H1 (cell line): ENCODE measurements around the gene NCAM1. TPM values are rescaled to one million over a fixed set of nuclear protein-coding genes. Genes with fewer than 3 reads are reported as not detected.

Experiments
- CTCF ChIA-PET: fragments of 300-600 bp; sonication (Branson Sonifier 250); formaldehyde crosslinking; loops from one replicate; lab custom pipeline; 2021; ENCODE audit not compliant: partially characterized antibody; lab: Charles Lee
- POLR2A ChIA-PET: fragments of 300-600 bp; sonication (Branson Sonifier 250); formaldehyde crosslinking; loops from one replicate; lab custom pipeline; 2021; ENCODE audit warnings: inconsistent platforms; ENCODE audit not compliant: partially characterized antibody; lab: Charles Lee
- DNase-seq, 2 experiments: peaks; one replicate each; pipeline versions ENCODE4 v3.0.0 to v3.0.0-alpha.2; 2010 to 2022; ENCODE audit warnings: low spot score in 2 of 2, low read depth in 1 of 2, mixed read lengths in 1 of 2
- FAIRE-seq: peaks from 2 replicates; lab custom pipeline; 2011; peaks lifted over from hg19 to GRCh38; lab: Jason Lieb, UNC
- H2AFZ ChIP-seq: 2 replicates; pipeline ENCODE4 v1.8.1; 2012; ENCODE audit warnings: low read length, inconsistent platforms
- H2AK5ac ChIP-seq: 2 replicates; pipeline ENCODE4 v1.6.1; 2013; ENCODE audit warnings: low read depth, low read length
- H2BK120ac ChIP-seq: replicated peaks from 2 replicates; pipeline ENCODE3; 2013; ENCODE audit warnings: low read depth, low read length, inconsistent platforms
- H2BK12ac ChIP-seq: 2 replicates; pipeline ENCODE4 v1.6.1; 2013; ENCODE audit warnings: low read depth, low read length
- H2BK15ac ChIP-seq: 2 replicates; pipeline ENCODE4 v1.6.1; 2013; ENCODE audit warnings: low read length
- H2BK20ac ChIP-seq: 2 replicates; pipeline ENCODE4 v1.6.1; 2013; ENCODE audit warnings: low read length
- H2BK5ac ChIP-seq: 2 replicates; pipeline ENCODE4 v1.6.1; 2013; ENCODE audit warnings: low read depth, low read length
- H3K14ac ChIP-seq: 2 replicates; pipeline ENCODE4 v1.6.1; 2013; ENCODE audit warnings: inconsistent platforms; ENCODE audit not compliant: insufficient read length
- H3K18ac ChIP-seq: 2 replicates; pipeline ENCODE4 v1.6.1; 2013; ENCODE audit warnings: low read length; ENCODE audit errors: extremely low read depth
- H3K23ac ChIP-seq: 2 replicates; pipeline ENCODE4 v1.6.1; 2013; ENCODE audit warnings: inconsistent platforms; ENCODE audit not compliant: insufficient read length
- H3K23me2 ChIP-seq: 2 replicates; pipeline ENCODE4 v1.6.1; 2013; ENCODE audit warnings: low read depth, low read length
- H3K27ac ChIP-seq: 2 replicates; pipeline ENCODE4 v1.6.1; 2011; ENCODE audit warnings: low read depth, low read length, inconsistent platforms
- H3K27me3 ChIP-seq, 4 experiments: replicated peaks in 1 of 4; 1 replicate in 1 of 4; 2 replicates in 3 of 4; pipeline versions ENCODE4 v1.6.1 to v1.8.1; 2011 to 2013; ENCODE audit warnings: low read length in 3 of 4, mild to moderate bottlenecking in 3 of 4, inconsistent platforms in 2 of 4, mixed read lengths in 2 of 4, moderate library complexity in 1 of 4; ENCODE audit not compliant: control insufficient read depth in 3 of 4, insufficient read depth in 3 of 4; ENCODE audit errors: extremely low read depth in 1 of 4
- H3K36me3 ChIP-seq, 4 experiments: 2 replicates each; pipeline versions ENCODE4 v1.6.1 to v1.8.1; 2011 to 2013; ENCODE audit warnings: mild to moderate bottlenecking in 4 of 4, low read length in 3 of 4, moderate library complexity in 2 of 4, control low read depth in 1 of 4, inconsistent platforms in 1 of 4; ENCODE audit not compliant: insufficient read depth in 4 of 4, control insufficient read depth in 2 of 4
- H3K4ac ChIP-seq: replicated peaks from 2 replicates; pipeline ENCODE3; 2013; ENCODE audit warnings: low read length, low read depth, mixed read lengths, inconsistent platforms; ENCODE audit not compliant: insufficient read length
- H3K4me1 ChIP-seq, 4 experiments: replicated peaks in 1 of 4; 1 replicate in 1 of 4; 2 replicates in 3 of 4; pipeline versions ENCODE4 v1.6.1 to v1.8.1; 2011 to 2013; ENCODE audit warnings: low read length in 3 of 4, inconsistent platforms in 2 of 4, mixed read lengths in 1 of 4; ENCODE audit not compliant: insufficient read depth in 4 of 4, control insufficient read depth in 3 of 4
- H3K4me2 ChIP-seq, 2 experiments: 2 replicates each; pipeline versions ENCODE4 v1.6.1 to v1.8.1; 2011 to 2013; ENCODE audit warnings: low read depth in 2 of 2, low read length in 2 of 2, control low read depth in 1 of 2, inconsistent platforms in 1 of 2, mild to moderate bottlenecking in 1 of 2; ENCODE audit not compliant: insufficient read depth in 1 of 2
- H3K4me3 ChIP-seq, 4 experiments: fragments of 200-600, 300-600 bp in 1 of 4; sonication (generic), shearing (Covaris generic), sonication (Bioruptor Twin) in 1 of 4; 2 replicates each; pipeline versions ENCODE4 v1.5.1 to v1.8.1; 2011 to 2016; ENCODE audit warnings: low read length in 4 of 4, low read depth in 3 of 4, control low read depth in 2 of 4, inconsistent platforms in 2 of 4, mild to moderate bottlenecking in 2 of 4, mixed read lengths in 1 of 4, moderate library complexity in 1 of 4; ENCODE audit not compliant: insufficient read depth in 2 of 4; ENCODE audit errors: extremely low read depth in 1 of 4
- H3K56ac ChIP-seq: replicated peaks from 2 replicates; pipeline ENCODE3; 2013; ENCODE audit warnings: low read depth, mild to moderate bottlenecking, mixed read lengths, low read length, inconsistent platforms; ENCODE audit not compliant: insufficient read length
- H3K79me1 ChIP-seq: 2 replicates; pipeline ENCODE4 v1.6.1; 2013; ENCODE audit warnings: low read depth, low read length, control low read depth
- H3K79me2 ChIP-seq, 2 experiments: 2 replicates each; pipeline versions ENCODE4 v1.6.1 to v1.8.1; 2012 to 2013; ENCODE audit warnings: low read length in 2 of 2, mild to moderate bottlenecking in 2 of 2, inconsistent platforms in 1 of 2; ENCODE audit not compliant: insufficient read depth in 2 of 2, control insufficient read depth in 1 of 2
- H3K9ac ChIP-seq, 4 experiments: replicated peaks in 1 of 4; 1 replicate in 1 of 4; 2 replicates in 3 of 4; pipeline versions ENCODE4 v1.6.1 to v1.8.1; 2011 to 2013; ENCODE audit warnings: low read depth in 3 of 4, low read length in 3 of 4, control low read depth in 2 of 4, mild to moderate bottlenecking in 2 of 4, moderate library complexity in 2 of 4, inconsistent platforms in 1 of 4; ENCODE audit errors: extremely low read depth in 1 of 4
- H3K9me3 ChIP-seq, 2 experiments: 2 replicates each; pipeline versions ENCODE4 v1.6.1 to v1.8.1; 2012 to 2013; ENCODE audit warnings: mild to moderate bottlenecking in 2 of 2, moderate library complexity in 2 of 2, control low read depth in 1 of 2, inconsistent platforms in 1 of 2, low read depth in 1 of 2, low read length in 1 of 2, mixed read lengths in 1 of 2; ENCODE audit not compliant: insufficient read depth in 2 of 2
- H4K20me1 ChIP-seq, 2 experiments: replicated peaks in 1 of 2; 2 replicates each; pipeline versions ENCODE3 to v1.8.1; 2011 to 2013; ENCODE audit warnings: inconsistent platforms in 2 of 2, low read length in 2 of 2, mild to moderate bottlenecking in 1 of 2; ENCODE audit not compliant: insufficient read depth in 2 of 2, control insufficient read depth in 1 of 2
- H4K5ac ChIP-seq: 2 replicates; pipeline ENCODE4 v1.6.1; 2013; ENCODE audit warnings: low read length, low read depth, mixed read lengths, inconsistent platforms; ENCODE audit not compliant: insufficient read length
- H4K8ac ChIP-seq: 2 replicates; pipeline ENCODE4 v1.8.0; 2013; ENCODE audit warnings: mild to moderate bottlenecking, moderate library complexity, low read length, inconsistent platforms; ENCODE audit not compliant: insufficient read depth; ENCODE audit errors: extremely low read depth
- H4K91ac ChIP-seq: replicated peaks from 2 replicates; pipeline ENCODE3; 2013; ENCODE audit warnings: low read length, mixed read lengths, inconsistent platforms; ENCODE audit not compliant: insufficient read length
- BRCA1 ChIP-seq: IDR thresholded peaks from 2 replicates; pipeline ENCODE4 v1.6.1; 2012; ENCODE audit warnings: low read depth, low read length, improper control_type of control experiment
- HDAC2 ChIP-seq, 2 experiments: fragments of 300-600 bp in 1 of 2; sonication (generic) in 1 of 2; IDR thresholded peaks; 2 replicates each; pipeline ENCODE4 v1.6.1; 2011 to 2012; ENCODE audit warnings: low read depth in 2 of 2, low read length in 2 of 2, mild to moderate bottlenecking in 2 of 2, moderate library complexity in 2 of 2, borderline replicate concordance in 1 of 2, inconsistent platforms in 1 of 2
- POLR2A ChIP-seq, 2 experiments: IDR thresholded peaks; 1 replicate in 1 of 2; 2 replicates in 1 of 2; pipeline ENCODE4 v1.6.1; 2011; ENCODE audit warnings: low read depth in 2 of 2, low read length in 2 of 2, mild to moderate bottlenecking in 2 of 2; ENCODE audit errors: control extremely low read depth in 1 of 2
- RBBP5 ChIP-seq: IDR thresholded peaks from 2 replicates; pipeline ENCODE4 v1.7.1; 2012; ENCODE audit warnings: low read depth, mild to moderate bottlenecking, inconsistent platforms, low read length, moderate library complexity, borderline replicate concordance
- SIRT6 ChIP-seq: IDR thresholded peaks from one replicate; pipeline ENCODE4 v1.7.1; 2012; ENCODE audit warnings: low read length, inconsistent platforms
- YY1 ChIP-seq: IDR thresholded peaks from 2 replicates; pipeline ENCODE4 v1.6.1; 2011; ENCODE audit warnings: low read depth, mild to moderate bottlenecking, low read length
- WGBS, 2 experiments: shearing (Covaris generic) in 1 of 2; methylation state at CpG; one replicate each; pipeline versions ENCODE4 v1.1.6 to v1.1.7; 2013 to 2015; ENCODE audit warnings: low lambda C conversion rate in 2 of 2, mixed read lengths in 2 of 2, inconsistent platforms in 1 of 2, low coverage in 1 of 2, missing lambda C conversion rate in 1 of 2; ENCODE audit not compliant: insufficient replicate concordance in 2 of 2, insufficient coverage in 1 of 2, insufficient read length in 1 of 2; ENCODE audit errors: extremely low coverage in 1 of 2, missing lambda C conversion rate in 1 of 2; 5-methylcytosine and 5-hydroxymethylcytosine counted together
- polyA plus RNA-seq, 7 experiments: library from polyadenylated mRNA; depleted of rRNA in 3 of 7; stranded (reverse) in 5 of 7; unstranded in 2 of 7; fragments of >200 nt in 5 of 7; fragments of 200-250 nt in 2 of 7; gene quantifications; 1 replicate in 5 of 7; 2 replicates in 1 of 7; 4 replicates in 1 of 7; pipeline versions ENCODE4 v1.2.1 to v1.2.3, GENCODE V29; 2011 to 2013; ENCODE audit warnings: missing spikeins in 2 of 7, mixed read lengths in 2 of 7
- total RNA-seq: library from RNA; stranded (reverse); fragmentation: NEBNext Ultra II Directional; extraction: Animal tissue kit (Norgen Biotek cat#: 25700); gene quantifications from 2 replicates; pipeline ENCODE4 v1.2.1, GENCODE V29; 2021

The NCAM1 gene
- total and polyA plus RNA-seq, 2 of the 8 experiments (the other 6 are each of a cell fraction or from before 2014, with no cell fraction given), result 3.1 to 4.3 TPM

- no peak overlapping the region for H3K9ac ChIP-seq
- H3K23me2 ChIP-seq, result no peaks in the 10 kb centered on the region
- no peak overlapping the region for H3K27ac ChIP-seq
- H3K23ac ChIP-seq, result no peak overlapping the region
- no peak overlapping the region for H2BK12ac ChIP-seq
- no peak for DNase-seq
- no peak overlapping the region for H2BK120ac ChIP-seq
- H3K18ac ChIP-seq, result no peak overlapping the region
- H3K4me2 ChIP-seq, result no peak overlapping the region
- H3K4me3 ChIP-seq, result no peak overlapping the region
- ChIA-PET POLR2A (no interaction called here), CTCF (no interaction called here)
- no peak for FAIRE-seq
- no peak overlapping the region for H4K91ac ChIP-seq
- no peaks in the 10 kb centered on the region for H3K79me2 ChIP-seq
- no peak overlapping the region for H2AK5ac ChIP-seq
- H3K56ac ChIP-seq, result no peak overlapping the region
- no peak overlapping the region; the same call in 1 of the 2 replicates for H4K8ac ChIP-seq
- no peak overlapping the region for H2BK5ac ChIP-seq
- H3K14ac ChIP-seq, result no peak overlapping the region
- no peaks in the 10 kb centered on the region for H3K4me1 ChIP-seq
- no peaks in the 10 kb centered on the region for H3K27me3 ChIP-seq
- no peak overlapping the region for H2BK20ac ChIP-seq
- H3K79me1 ChIP-seq, result no peaks in the 10 kb centered on the region
- H3K9me3 ChIP-seq, result no peaks in the 10 kb centered on the region
- H4K20me1 ChIP-seq, result no peaks in the 10 kb centered on the region
- TF ChIP-seq POLR2A (IDR thresholded peaks at IDR 0.05; ENCODE audit: control extremely low read depth in 1 of 2, low read depth in 2 of 2, low read length in 2 of 2) (no peak), SIRT6 (no peak), HDAC2 (IDR thresholded peaks at IDR 0.05; ENCODE audit: borderline replicate concordance in 1 of 2, low read depth in 2 of 2, low read length in 2 of 2) (no peak), BRCA1 (no peak), YY1 (no peak), RBBP5 (no peak)
- WGBS, 2 experiments, result 94% methylated on average over 5 of the region's 5 CpGs; no CpG with 5 or more reads in 1 of the 2 experiments
- no peak overlapping the region for H4K5ac ChIP-seq
- no peak overlapping the region for H2AFZ ChIP-seq
- H2BK15ac ChIP-seq, result no peak overlapping the region
- no peak overlapping the region for H3K4ac ChIP-seq
- no peaks in the 10 kb centered on the region for H3K36me3 ChIP-seq
Observed at GRCh38 chr11:113277907-113278306, 316.7 kb downstream of the NCAM1 start.
